HepG2 (cell line): ENCODE data around the gene NDUFS7. TPM values are rescaled to one million over a fixed set of nuclear protein-coding genes. Genes with fewer than 3 reads are reported as not detected.
A peak's percentile ranks its signal among the peaks of the same experiment; 100 is the strongest.

ENCODE experiments used
- ETV6 ChIP-seq: sonication (generic); formaldehyde crosslinking; conservative IDR thresholded peaks from 2 replicates; pipeline ENCODE4 v1.4.0; 2020; ENCODE audit warnings: missing genetic modification reagents
- FOSL2 ChIP-seq: sonication (generic); formaldehyde crosslinking; IDR thresholded peaks from 2 replicates; pipeline ENCODE4 v1.4.0; 2020; ENCODE audit warnings: missing genetic modification reagents
- GFI1 ChIP-seq: sonication (generic); formaldehyde crosslinking; IDR thresholded peaks from 2 replicates; pipeline ENCODE4 v1.5.0; 2020; ENCODE audit warnings: missing genetic modification reagents, mild to moderate bottlenecking, borderline replicate concordance
- KLF6 ChIP-seq: IDR thresholded peaks from 2 replicates; pipeline ENCODE4 v1.8.0; 2016; ENCODE audit warnings: missing biosample characterization, missing genetic modification reagents
- MAZ ChIP-seq, 2 experiments: sonication (generic) in 1 of 2; formaldehyde crosslinking in 1 of 2; IDR thresholded peaks; 2 replicates each; pipeline versions ENCODE4 v1.5.0 to v1.6.1; 2012 to 2020; ENCODE audit warnings: low read depth in 2 of 2, mild to moderate bottlenecking in 2 of 2, borderline replicate concordance in 1 of 2, improper control_type of control experiment in 1 of 2, low read length in 1 of 2, missing genetic modification reagents in 1 of 2, moderate library complexity in 1 of 2
- MYC ChIP-seq: sonication (generic); formaldehyde crosslinking; IDR thresholded peaks from 2 replicates; pipeline ENCODE4 v1.9.0; 2021; ENCODE audit warnings: missing genetic modification reagents, borderline replicate concordance
- MYNN ChIP-seq: sonication (generic); formaldehyde crosslinking; IDR thresholded peaks from 2 replicates; pipeline ENCODE4 v1.4.0; 2020; ENCODE audit warnings: mild to moderate bottlenecking, low read depth, missing genetic modification reagents
- NFRKB ChIP-seq: fragments of 450-650 bp; IDR thresholded peaks from 2 replicates; pipeline ENCODE4 v1.6.1; 2017
- PHF21A ChIP-seq: sonication (generic); formaldehyde crosslinking; IDR thresholded peaks from 2 replicates; pipeline ENCODE4 v1.5.0; 2020; ENCODE audit warnings: mild to moderate bottlenecking, missing genetic modification reagents
- SKI ChIP-seq: fragments of 450-650 bp; IDR thresholded peaks from one replicate; pipeline ENCODE4 v1.6.1; 2018; ENCODE audit warnings: mild to moderate bottlenecking; ENCODE audit not compliant: partially characterized antibody
- TAF1 ChIP-seq: sonication (generic); formaldehyde crosslinking; IDR thresholded peaks from 2 replicates; pipeline ENCODE4 v1.4.0; 2020; ENCODE audit warnings: missing genetic modification reagents
- TEAD3 ChIP-seq: optimal IDR thresholded peaks from 2 replicates; pipeline ENCODE3; 2016; ENCODE audit warnings: borderline replicate concordance
- ZFP36L2 ChIP-seq: sonication (generic); formaldehyde crosslinking; IDR thresholded peaks from 2 replicates; pipeline ENCODE4 v1.4.0; 2020; ENCODE audit warnings: missing genetic modification reagents
- ZNF143 ChIP-seq: sonication (generic); formaldehyde crosslinking; IDR thresholded peaks from 2 replicates; pipeline ENCODE4 v1.4.0; 2020; ENCODE audit warnings: missing genetic modification reagents
- ZNF205 ChIP-seq: IDR thresholded peaks from 2 replicates; pipeline ENCODE4 v1.6.1; 2018; ENCODE audit warnings: missing biosample characterization, missing genetic modification reagents
- ZNF225 ChIP-seq: sonication (generic); formaldehyde crosslinking; IDR thresholded peaks from 2 replicates; pipeline ENCODE4 v1.4.0; 2020; ENCODE audit warnings: mild to moderate bottlenecking, missing genetic modification reagents
- ZNF292 ChIP-seq: sonication (generic); formaldehyde crosslinking; IDR thresholded peaks from 2 replicates; pipeline ENCODE4 v1.8.1; 2022; ENCODE audit warnings: mild to moderate bottlenecking, low read depth, missing genetic modification reagents, borderline replicate concordance
- ZNF563 ChIP-seq: sonication (generic); formaldehyde crosslinking; IDR thresholded peaks from 2 replicates; pipeline ENCODE4 v1.8.0; 2022; ENCODE audit warnings: mild to moderate bottlenecking, moderate library complexity, missing genetic modification reagents
- ZNF784 ChIP-seq: sonication (generic); formaldehyde crosslinking; IDR thresholded peaks from 2 replicates; pipeline ENCODE4 v1.5.1; 2020; ENCODE audit warnings: missing genetic modification reagents, mild to moderate bottlenecking, borderline replicate concordance
- polyA plus RNA-seq, 8 experiments: library from polyadenylated mRNA; depleted of rRNA in 3 of 8; stranded (reverse) in 7 of 8; unstranded in 1 of 8; fragments of >200 nt; fragmentation: Illumina TruSeq in 4 of 8; extraction: Trizol in 4 of 8; gene quantifications; 2 replicates each; pipeline versions ENCODE4 v1.2.1 to v1.2.3, GENCODE V29; 2011 to 2016; ENCODE audit warnings: low read depth in 4 of 8, missing spikeins in 1 of 8, mixed read lengths in 1 of 8; ENCODE audit not compliant: insufficient read depth in 1 of 8
- total RNA-seq, 5 experiments: library from RNA; depleted of rRNA; stranded (reverse); fragments of >200 nt; fragmentation: Illumina TruSeq; extraction: Trizol; gene quantifications; 2 replicates each; pipeline ENCODE4 v1.2.3, GENCODE V29; 2016; ENCODE audit warnings: low read depth in 1 of 5
- TF ChIP-seq, protein P1 (sequence below): sonication (generic); formaldehyde crosslinking; IDR thresholded peaks from 2 replicates; pipeline ENCODE4 v1.5.1; 2020; ENCODE audit warnings: mild to moderate bottlenecking, missing genetic modification reagents, borderline replicate concordance
- TF ChIP-seq, protein P2 (sequence below), 2 experiments: IDR thresholded peaks; 2 replicates each; pipeline ENCODE4 v1.6.1; 2011 to 2012; ENCODE audit warnings: low read length in 2 of 2, borderline replicate concordance in 1 of 2, low read depth in 1 of 2, mild to moderate bottlenecking in 1 of 2, moderate library complexity in 1 of 2

Gene NDUFS7
- total and polyA plus RNA-seq, 2 of the 13 experiments (the other 11 are each of a cell fraction or from before 2014, with no cell fraction given) = 34.3 to 66.9 TPM

DNA sequence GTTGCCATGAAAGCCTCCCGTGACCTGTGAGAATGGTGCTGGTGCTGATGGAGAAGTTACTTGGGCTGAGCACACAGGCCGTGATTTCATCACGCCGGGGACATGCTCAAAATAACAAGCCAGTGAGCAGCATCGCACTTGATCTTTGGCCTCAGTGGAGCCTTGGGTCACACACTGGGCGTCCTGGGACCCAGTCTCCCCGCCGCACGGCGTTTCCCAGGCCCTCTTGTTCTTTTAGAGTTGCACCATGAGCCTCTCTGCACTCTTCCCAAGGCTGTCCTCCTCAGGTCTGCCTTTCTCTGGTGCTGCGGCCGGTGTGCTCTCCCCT is 9.5 kb upstream of the NDUFS7 start (continued):
- TF ChIP-seq TAF1 = no peak
- no peak for TF ChIP-seq ETV6 (CRISPR knock-in tag)
- 0 out of 2 replicates have a peak, but pooled peaks have one; percentile 39 for TF ChIP-seq ZNF784
- 0 out of 2 replicates have a peak, but pooled peaks have one; percentile 8 for TF ChIP-seq MYC (CRISPR knock-in tag)
- TF ChIP-seq, protein P1, sequence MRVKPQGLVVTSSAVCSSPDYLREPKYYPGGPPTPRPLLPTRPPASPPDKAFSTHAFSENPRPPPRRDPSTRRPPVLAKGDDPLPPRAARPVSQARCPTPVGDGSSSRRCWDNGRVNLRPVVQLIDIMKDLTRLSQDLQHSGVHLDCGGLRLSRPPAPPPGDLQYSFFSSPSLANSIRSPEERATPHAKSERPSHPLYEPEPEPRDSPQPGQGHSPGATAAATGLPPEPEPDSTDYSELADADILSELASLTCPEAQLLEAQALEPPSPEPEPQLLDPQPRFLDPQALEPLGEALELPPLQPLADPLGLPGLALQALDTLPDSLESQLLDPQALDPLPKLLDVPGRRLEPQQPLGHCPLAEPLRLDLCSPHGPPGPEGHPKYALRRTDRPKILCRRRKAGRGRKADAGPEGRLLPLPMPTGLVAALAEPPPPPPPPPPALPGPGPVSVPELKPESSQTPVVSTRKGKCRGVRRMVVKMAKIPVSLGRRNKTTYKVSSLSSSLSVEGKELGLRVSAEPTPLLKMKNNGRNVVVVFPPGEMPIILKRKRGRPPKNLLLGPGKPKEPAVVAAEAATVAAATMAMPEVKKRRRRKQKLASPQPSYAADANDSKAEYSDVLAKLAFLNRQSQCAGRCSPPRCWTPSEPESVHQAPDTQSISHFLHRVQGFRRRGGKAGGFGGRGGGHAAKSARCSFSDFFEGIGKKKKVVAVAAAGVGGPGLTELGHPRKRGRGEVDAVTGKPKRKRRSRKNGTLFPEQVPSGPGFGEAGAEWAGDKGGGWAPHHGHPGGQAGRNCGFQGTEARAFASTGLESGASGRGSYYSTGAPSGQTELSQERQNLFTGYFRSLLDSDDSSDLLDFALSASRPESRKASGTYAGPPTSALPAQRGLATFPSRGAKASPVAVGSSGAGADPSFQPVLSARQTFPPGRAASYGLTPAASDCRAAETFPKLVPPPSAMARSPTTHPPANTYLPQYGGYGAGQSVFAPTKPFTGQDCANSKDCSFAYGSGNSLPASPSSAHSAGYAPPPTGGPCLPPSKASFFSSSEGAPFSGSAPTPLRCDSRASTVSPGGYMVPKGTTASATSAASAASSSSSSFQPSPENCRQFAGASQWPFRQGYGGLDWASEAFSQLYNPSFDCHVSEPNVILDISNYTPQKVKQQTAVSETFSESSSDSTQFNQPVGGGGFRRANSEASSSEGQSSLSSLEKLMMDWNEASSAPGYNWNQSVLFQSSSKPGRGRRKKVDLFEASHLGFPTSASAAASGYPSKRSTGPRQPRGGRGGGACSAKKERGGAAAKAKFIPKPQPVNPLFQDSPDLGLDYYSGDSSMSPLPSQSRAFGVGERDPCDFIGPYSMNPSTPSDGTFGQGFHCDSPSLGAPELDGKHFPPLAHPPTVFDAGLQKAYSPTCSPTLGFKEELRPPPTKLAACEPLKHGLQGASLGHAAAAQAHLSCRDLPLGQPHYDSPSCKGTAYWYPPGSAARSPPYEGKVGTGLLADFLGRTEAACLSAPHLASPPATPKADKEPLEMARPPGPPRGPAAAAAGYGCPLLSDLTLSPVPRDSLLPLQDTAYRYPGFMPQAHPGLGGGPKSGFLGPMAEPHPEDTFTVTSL (CRISPR knock-in tag) = peak; percentile 23; the same call in 1 of the 2 replicates
- no peak for TF ChIP-seq MAZ (IDR thresholded peaks at IDR 0.05; ENCODE audit: borderline replicate concordance, low read depth, low read length)
- no peak for TF ChIP-seq MAZ (CRISPR knock-in tag; IDR thresholded peaks at IDR 0.05; ENCODE audit: low read depth)
- no peak for TF ChIP-seq ZNF205
- peak; percentile 25 for TF ChIP-seq SKI
- no peak for TF ChIP-seq NFRKB
- peak; percentile 69 for TF ChIP-seq FOSL2 (CRISPR knock-in tag)
- peak; percentile 83 for TF ChIP-seq ZNF143
- peak; percentile 64; the same call in 1 of the 2 replicates for TF ChIP-seq PHF21A (CRISPR knock-in tag)
- 0 out of 2 replicates have a peak, but pooled peaks have one; percentile 14 for TF ChIP-seq ZNF563 (CRISPR knock-in tag)
- TF ChIP-seq ZNF225 (CRISPR knock-in tag) = peak; percentile 36; the same call in 1 of the 2 replicates
- no peak for TF ChIP-seq MYNN (CRISPR knock-in tag)
- no peak for TF ChIP-seq ZFP36L2 (CRISPR knock-in tag)
- peak; percentile 47; the same call in 1 of the 2 replicates for TF ChIP-seq KLF6 (CRISPR knock-in tag)
- TF ChIP-seq ZNF292 (CRISPR knock-in tag) = no peak
- TF ChIP-seq, protein P2, sequence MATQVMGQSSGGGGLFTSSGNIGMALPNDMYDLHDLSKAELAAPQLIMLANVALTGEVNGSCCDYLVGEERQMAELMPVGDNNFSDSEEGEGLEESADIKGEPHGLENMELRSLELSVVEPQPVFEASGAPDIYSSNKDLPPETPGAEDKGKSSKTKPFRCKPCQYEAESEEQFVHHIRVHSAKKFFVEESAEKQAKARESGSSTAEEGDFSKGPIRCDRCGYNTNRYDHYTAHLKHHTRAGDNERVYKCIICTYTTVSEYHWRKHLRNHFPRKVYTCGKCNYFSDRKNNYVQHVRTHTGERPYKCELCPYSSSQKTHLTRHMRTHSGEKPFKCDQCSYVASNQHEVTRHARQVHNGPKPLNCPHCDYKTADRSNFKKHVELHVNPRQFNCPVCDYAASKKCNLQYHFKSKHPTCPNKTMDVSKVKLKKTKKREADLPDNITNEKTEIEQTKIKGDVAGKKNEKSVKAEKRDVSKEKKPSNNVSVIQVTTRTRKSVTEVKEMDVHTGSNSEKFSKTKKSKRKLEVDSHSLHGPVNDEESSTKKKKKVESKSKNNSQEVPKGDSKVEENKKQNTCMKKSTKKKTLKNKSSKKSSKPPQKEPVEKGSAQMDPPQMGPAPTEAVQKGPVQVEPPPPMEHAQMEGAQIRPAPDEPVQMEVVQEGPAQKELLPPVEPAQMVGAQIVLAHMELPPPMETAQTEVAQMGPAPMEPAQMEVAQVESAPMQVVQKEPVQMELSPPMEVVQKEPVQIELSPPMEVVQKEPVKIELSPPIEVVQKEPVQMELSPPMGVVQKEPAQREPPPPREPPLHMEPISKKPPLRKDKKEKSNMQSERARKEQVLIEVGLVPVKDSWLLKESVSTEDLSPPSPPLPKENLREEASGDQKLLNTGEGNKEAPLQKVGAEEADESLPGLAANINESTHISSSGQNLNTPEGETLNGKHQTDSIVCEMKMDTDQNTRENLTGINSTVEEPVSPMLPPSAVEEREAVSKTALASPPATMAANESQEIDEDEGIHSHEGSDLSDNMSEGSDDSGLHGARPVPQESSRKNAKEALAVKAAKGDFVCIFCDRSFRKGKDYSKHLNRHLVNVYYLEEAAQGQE (IDR thresholded peaks at IDR 0.05; ENCODE audit: borderline replicate concordance in 1 of 2, low read depth in 1 of 2, low read length in 2 of 2) = no peak
- peak; percentile 45 for TF ChIP-seq TEAD3 (CRISPR knock-in tag)
- TF ChIP-seq GFI1 (CRISPR knock-in tag) = peak; percentile 79
